HEK293 (cell line): ENCODE measurements around the gene OPCML.

Source experiments
- CTCF ChIA-PET: fragments of 350-600 bp; formaldehyde crosslinking; extraction: SDS; loops from one replicate; lab custom pipeline; 2021; ENCODE audit warnings: antibody characterized with exemption; lab: Yijun Ruan, JAX
- POLR2A ChIA-PET: fragments of 300-600 bp; formaldehyde crosslinking; extraction: SDS; loops from one replicate; lab custom pipeline; 2020; ENCODE audit warnings: antibody characterized with exemption, inconsistent platforms; lab: Yijun Ruan, JAX
- H3K27ac ChIP-seq: fragments of 200-500 bp; sonication (Bioruptor generic); 2 replicates; pipeline ENCODE4 v1.5.1; 2014; ENCODE audit warnings: low read depth, low read length, control low read depth, inconsistent platforms; ENCODE audit errors: extremely low read depth
- H3K36me3 ChIP-seq, 2 experiments: fragments of 200-500 bp in 1 of 2; sonication (Bioruptor generic) in 1 of 2; 1 replicate in 1 of 2; 2 replicates in 1 of 2; pipeline ENCODE4 v1.5.1; 2014 to 2017; ENCODE audit warnings: inconsistent platforms in 2 of 2, low read length in 2 of 2; ENCODE audit not compliant: control insufficient read depth in 2 of 2, insufficient read depth in 1 of 2
- H3K4me1 ChIP-seq: fragments of 200-500 bp; sonication (Bioruptor generic); 2 replicates; pipeline ENCODE4 v1.5.1; 2014; ENCODE audit warnings: mild to moderate bottlenecking, low read length, inconsistent platforms; ENCODE audit not compliant: control insufficient read depth, insufficient read depth
- H3K4me3 ChIP-seq: 2 replicates; pipeline ENCODE4 v1.5.1; 2011; ENCODE audit warnings: low read depth, mild to moderate bottlenecking, control low read depth, low read length, moderate library complexity
- H3K9me3 ChIP-seq: fragments of 200-500 bp; sonication (Bioruptor generic); 2 replicates; pipeline ENCODE4 v1.5.1; 2014; ENCODE audit warnings: low read depth, low read length, inconsistent platforms; ENCODE audit not compliant: control insufficient read depth, insufficient read depth
- CTCF ChIP-seq: fragments of 450-650 bp; formaldehyde crosslinking; IDR thresholded peaks from 2 replicates; pipeline ENCODE4 v1.5.1; 2016; ENCODE audit warnings: missing biosample characterization, missing genetic modification characterization
- HOXC10 ChIP-seq: sonication (generic); formaldehyde crosslinking; IDR thresholded peaks from 2 replicates; pipeline ENCODE4 v1.8.1; 2023; ENCODE audit warnings: mild to moderate bottlenecking, missing genetic modification reagents
- SP2 ChIP-seq: fragments of 450-650 bp; formaldehyde crosslinking; IDR thresholded peaks from 2 replicates; pipeline ENCODE4 v1.5.1; 2016; ENCODE audit warnings: missing biosample characterization, missing genetic modification characterization
- YY2 ChIP-seq: fragments of 450-650 bp; formaldehyde crosslinking; IDR thresholded peaks from 2 replicates; pipeline ENCODE4 v1.5.1; 2016; ENCODE audit warnings: missing biosample characterization, missing genetic modification characterization
- ZBTB26 ChIP-seq: fragments of 450-650 bp; formaldehyde crosslinking; optimal IDR thresholded peaks from 2 replicates; pipeline ENCODE3; 2016; ENCODE audit warnings: missing biosample characterization, mild to moderate bottlenecking, missing genetic modification characterization
- ZNF146 ChIP-seq: fragments of 450-650 bp; formaldehyde crosslinking; IDR thresholded peaks from 2 replicates; pipeline ENCODE4 v1.5.1; 2016; ENCODE audit warnings: missing biosample characterization, missing genetic modification characterization
- ZNF211 ChIP-seq: fragments of 450-650 bp; formaldehyde crosslinking; IDR thresholded peaks from 2 replicates; pipeline ENCODE4 v1.5.1; 2016; ENCODE audit warnings: low read depth, missing biosample characterization, missing genetic modification characterization
- ZNF239 ChIP-seq: fragments of 450-650 bp; formaldehyde crosslinking; IDR thresholded peaks from 2 replicates; pipeline ENCODE4 v1.5.1; 2016; ENCODE audit warnings: missing biosample characterization, missing genetic modification characterization
- ZNF26 ChIP-seq: fragments of 450-650 bp; formaldehyde crosslinking; IDR thresholded peaks from 2 replicates; pipeline ENCODE4 v1.5.1; 2016; ENCODE audit warnings: missing biosample characterization, missing genetic modification characterization
- ZNF302 ChIP-seq: fragments of 450-650 bp; formaldehyde crosslinking; IDR thresholded peaks from 2 replicates; pipeline ENCODE4 v1.5.1; 2016; ENCODE audit warnings: missing biosample characterization, missing genetic modification characterization, low read depth
- ZNF664 ChIP-seq: fragments of 450-650 bp; formaldehyde crosslinking; IDR thresholded peaks from 2 replicates; pipeline ENCODE4 v1.5.1; 2016; ENCODE audit warnings: missing biosample characterization, missing genetic modification characterization
- ZSCAN30 ChIP-seq: fragments of 450-650 bp; IDR thresholded peaks from 2 replicates; pipeline ENCODE4 v1.5.1; 2018; ENCODE audit warnings: missing biosample characterization, mild to moderate bottlenecking, missing genetic modification characterization, moderate library complexity
- TF ChIP-seq, protein P1 (sequence below): fragments of 450-650 bp; formaldehyde crosslinking; IDR thresholded peaks from 2 replicates; pipeline ENCODE4 v1.5.1; 2016; ENCODE audit warnings: missing biosample characterization, missing genetic modification characterization
- TF ChIP-seq, protein P2 (sequence below): fragments of 450-650 bp; formaldehyde crosslinking; IDR thresholded peaks from 2 replicates; pipeline ENCODE4 v1.5.1; 2017; ENCODE audit warnings: missing biosample characterization, mild to moderate bottlenecking, missing genetic modification characterization, moderate library complexity

OPCML gene

DNA sequence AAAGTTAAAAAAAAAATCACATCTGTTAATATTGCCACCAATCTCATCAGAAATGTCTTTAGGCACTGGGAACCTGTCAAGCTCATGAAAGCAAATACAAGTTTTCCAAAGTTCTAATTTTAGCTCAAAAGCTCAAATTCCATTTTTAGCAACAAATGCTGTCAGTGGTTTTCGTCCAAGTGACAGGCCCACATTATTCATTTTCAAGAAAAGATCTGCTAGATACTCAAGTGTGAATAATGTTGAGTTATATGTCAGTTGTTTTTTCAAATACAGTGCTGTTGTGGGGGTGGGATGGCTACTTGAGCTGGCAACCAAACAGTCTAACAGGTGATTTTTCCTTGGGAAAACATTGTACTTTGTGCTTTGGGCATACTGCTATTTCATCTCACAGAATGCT lies 1072.6 kb downstream of the OPCML start:
- POLR2A ChIA-PET: no interaction called here
- TF ChIP-seq ZSCAN30 (tag by site-specific recombination) (no peak), ZNF664 (no peak), ZBTB26 (no peak), ZNF302 (tag by site-specific recombination) (no peak), HOXC10 (no peak), YY2 (tag by site-specific recombination) (no peak)
- TF ChIP-seq, protein P1, sequence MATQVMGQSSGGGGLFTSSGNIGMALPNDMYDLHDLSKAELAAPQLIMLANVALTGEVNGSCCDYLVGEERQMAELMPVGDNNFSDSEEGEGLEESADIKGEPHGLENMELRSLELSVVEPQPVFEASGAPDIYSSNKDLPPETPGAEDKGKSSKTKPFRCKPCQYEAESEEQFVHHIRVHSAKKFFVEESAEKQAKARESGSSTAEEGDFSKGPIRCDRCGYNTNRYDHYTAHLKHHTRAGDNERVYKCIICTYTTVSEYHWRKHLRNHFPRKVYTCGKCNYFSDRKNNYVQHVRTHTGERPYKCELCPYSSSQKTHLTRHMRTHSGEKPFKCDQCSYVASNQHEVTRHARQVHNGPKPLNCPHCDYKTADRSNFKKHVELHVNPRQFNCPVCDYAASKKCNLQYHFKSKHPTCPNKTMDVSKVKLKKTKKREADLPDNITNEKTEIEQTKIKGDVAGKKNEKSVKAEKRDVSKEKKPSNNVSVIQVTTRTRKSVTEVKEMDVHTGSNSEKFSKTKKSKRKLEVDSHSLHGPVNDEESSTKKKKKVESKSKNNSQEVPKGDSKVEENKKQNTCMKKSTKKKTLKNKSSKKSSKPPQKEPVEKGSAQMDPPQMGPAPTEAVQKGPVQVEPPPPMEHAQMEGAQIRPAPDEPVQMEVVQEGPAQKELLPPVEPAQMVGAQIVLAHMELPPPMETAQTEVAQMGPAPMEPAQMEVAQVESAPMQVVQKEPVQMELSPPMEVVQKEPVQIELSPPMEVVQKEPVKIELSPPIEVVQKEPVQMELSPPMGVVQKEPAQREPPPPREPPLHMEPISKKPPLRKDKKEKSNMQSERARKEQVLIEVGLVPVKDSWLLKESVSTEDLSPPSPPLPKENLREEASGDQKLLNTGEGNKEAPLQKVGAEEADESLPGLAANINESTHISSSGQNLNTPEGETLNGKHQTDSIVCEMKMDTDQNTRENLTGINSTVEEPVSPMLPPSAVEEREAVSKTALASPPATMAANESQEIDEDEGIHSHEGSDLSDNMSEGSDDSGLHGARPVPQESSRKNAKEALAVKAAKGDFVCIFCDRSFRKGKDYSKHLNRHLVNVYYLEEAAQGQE: no peak
- H3K27ac ChIP-seq: no peak overlapping the region
- CTCF ChIA-PET: no interaction called here
- no peaks in the 10 kb centered on the region for H3K9me3 ChIP-seq
- no peak overlapping the region for H3K4me3 ChIP-seq
- no peaks in the 10 kb centered on the region for H3K36me3 ChIP-seq
- no peaks in the 10 kb centered on the region for H3K4me1 ChIP-seq

DNA sequence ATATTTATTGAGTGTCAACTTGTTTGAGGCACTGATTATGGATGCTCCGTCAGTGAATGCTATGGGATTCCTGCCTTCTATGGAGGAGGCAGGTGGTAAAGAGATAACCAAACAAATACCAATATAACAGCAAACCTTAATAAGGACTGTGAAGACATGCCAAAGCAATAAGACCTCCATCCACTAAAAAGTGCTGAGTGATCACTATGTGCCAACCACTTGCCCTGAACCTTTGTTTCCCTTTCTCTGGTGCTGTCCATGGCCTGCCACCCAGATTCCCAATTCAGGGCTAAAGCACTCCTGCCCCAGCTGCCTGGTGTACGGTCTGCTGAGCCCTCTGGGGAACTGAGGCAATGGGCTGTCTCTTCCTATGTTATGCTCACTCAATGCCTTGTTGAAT lies 1074.9 kb downstream of the OPCML start:
- no peak overlapping the region for H3K4me3 ChIP-seq

More for the DNA sequence above, 1074.9 kb downstream of the OPCML start:
- Histone ChIP-seq H3K27ac (no peak overlapping the region), H3K9me3 (no peaks in the 10 kb centered on the region), H3K4me1 (no peaks in the 10 kb centered on the region), H3K36me3 (no peaks in the 10 kb centered on the region)
- TF ChIP-seq ZNF26 (tag by site-specific recombination): no peak
- TF ChIP-seq, protein P2, sequence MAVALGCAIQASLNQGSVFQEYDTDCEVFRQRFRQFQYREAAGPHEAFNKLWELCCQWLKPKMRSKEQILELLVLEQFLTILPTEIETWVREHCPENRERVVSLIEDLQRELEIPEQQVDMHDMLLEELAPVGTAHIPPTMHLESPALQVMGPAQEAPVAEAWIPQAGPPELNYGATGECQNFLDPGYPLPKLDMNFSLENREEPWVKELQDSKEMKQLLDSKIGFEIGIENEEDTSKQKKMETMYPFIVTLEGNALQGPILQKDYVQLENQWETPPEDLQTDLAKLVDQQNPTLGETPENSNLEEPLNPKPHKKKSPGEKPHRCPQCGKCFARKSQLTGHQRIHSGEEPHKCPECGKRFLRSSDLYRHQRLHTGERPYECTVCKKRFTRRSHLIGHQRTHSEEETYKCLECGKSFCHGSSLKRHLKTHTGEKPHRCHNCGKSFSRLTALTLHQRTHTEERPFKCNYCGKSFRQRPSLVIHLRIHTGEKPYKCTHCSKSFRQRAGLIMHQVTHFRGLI (tag by site-specific recombination): no peak
- TF ChIP-seq ZNF146 (tag by site-specific recombination): no peak
- no peak for TF ChIP-seq ZNF239 (tag by site-specific recombination)
- TF ChIP-seq SP2 (tag by site-specific recombination): no peak
- TF ChIP-seq ZNF211: no peak
- TF ChIP-seq CTCF (tag by site-specific recombination): no peak
- TF ChIP-seq, all 188 proteins: peak for 0
- ChIA-PET POLR2A (no interaction called here), CTCF (no interaction called here)
